Measurements from ENCODE around the gene IRF1. TPM values are rescaled to one million over a fixed set of nuclear protein-coding genes. Genes with fewer than 3 reads are reported as not detected.

IRF1 gene
- total RNA-seq, 2 donors from 2014 or later: 107 to 156 TPM

Other genes with a start within 250 kb of the IRF1 start
- gene PDLIM4, start 233.1 kb downstream of the IRF1 start, total RNA-seq: not detected
- gene SLC22A4, start 196.4 kb downstream of the IRF1 start, total RNA-seq: 1 to 10 TPM; 1.5 to 1.9 TPM
- 1 to 10 TPM; 3.1 to 5.5 TPM for gene SLC22A5, start 121.1 kb downstream of the IRF1 start, total RNA-seq
- gene IL5, start 52.7 kb upstream of the IRF1 start, total RNA-seq: not detected
- 10 to 100 TPM; 30.6 to 47.7 TPM for gene RAD50, start 66.2 kb upstream of the IRF1 start, total RNA-seq
- under 1 TPM; 0.72 to 0.98 TPM for gene IL13, start 167.4 kb upstream of the IRF1 start, total RNA-seq
- gene IL4, start 183.2 kb upstream of the IRF1 start, total RNA-seq: not detected
- 10 to 100 TPM in 1 of 2 donors, 1 to 10 TPM in 1; 9.0 to 12.7 TPM for gene KIF3A, start 246.8 kb upstream of the IRF1 start, total RNA-seq